Astrocyte (in vitro differentiated cells and primary cell): Measurements from ENCODE around the gene NLRC4. TPM values are rescaled to one million over a fixed set of nuclear protein-coding genes. Genes with fewer than 3 reads are reported as not detected.

Experiments
- DNase-seq: peaks from one replicate; pipeline ENCODE4 v3.0.0-alpha.2; 2010; ENCODE audit warnings: low read depth
- FAIRE-seq: peaks from 2 replicates; lab custom pipeline; 2011; peaks lifted over from hg19 to GRCh38; lab: Jason Lieb, UNC
- H2AFZ ChIP-seq: 2 replicates; pipeline ENCODE4 v1.6.0; 2012; ENCODE audit warnings: low read depth, low read length, inconsistent platforms
- H3K27ac ChIP-seq: 2 replicates; pipeline ENCODE4 v1.5.1; 2011; ENCODE audit warnings: low read depth, low read length, inconsistent platforms
- H3K27me3 ChIP-seq: 2 replicates; pipeline ENCODE4 v1.6.0; 2011; ENCODE audit warnings: low read length, inconsistent platforms; ENCODE audit not compliant: insufficient read depth
- H3K36me3 ChIP-seq: 2 replicates; pipeline ENCODE4 v1.5.1; 2011; ENCODE audit warnings: low read length, inconsistent platforms; ENCODE audit not compliant: insufficient read depth
- H3K4me1 ChIP-seq: 2 replicates; pipeline ENCODE4 v1.5.1; 2011; ENCODE audit warnings: low read length, inconsistent platforms; ENCODE audit not compliant: insufficient read depth
- H3K4me2 ChIP-seq: 2 replicates; pipeline ENCODE4 v1.6.0; 2012; ENCODE audit warnings: low read length, inconsistent platforms
- H3K4me3 ChIP-seq: 2 replicates; pipeline ENCODE4 v1.5.1; 2011; ENCODE audit warnings: low read depth, mild to moderate bottlenecking, low read length, inconsistent platforms; ENCODE audit not compliant: insufficient read depth
- H3K79me2 ChIP-seq: 2 replicates; pipeline ENCODE4 v1.6.0; 2012; ENCODE audit warnings: mild to moderate bottlenecking, low read length, inconsistent platforms; ENCODE audit not compliant: insufficient read depth
- H3K9ac ChIP-seq: 2 replicates; pipeline ENCODE4 v1.6.0; 2012; ENCODE audit warnings: mild to moderate bottlenecking, low read length, inconsistent platforms
- H3K9me3 ChIP-seq: 2 replicates; pipeline ENCODE4 v1.5.1; 2012; ENCODE audit warnings: low read depth, mild to moderate bottlenecking, low read length, inconsistent platforms; ENCODE audit not compliant: insufficient read depth
- H4K20me1 ChIP-seq: 2 replicates; pipeline ENCODE4 v1.6.0; 2012; ENCODE audit warnings: low read length, inconsistent platforms; ENCODE audit not compliant: insufficient read depth
- H3K27ac Mint-ChIP-seq: one replicate; pipeline ENCODE4 v1.8.0; 2021; ENCODE audit warnings: mild to moderate bottlenecking, mixed read lengths; ENCODE audit not compliant: unreplicated experiment
- H3K27me3 Mint-ChIP-seq: one replicate; pipeline ENCODE4 v1.8.0; 2021; ENCODE audit warnings: low read depth, mixed read lengths; ENCODE audit not compliant: unreplicated experiment
- H3K36me3 Mint-ChIP-seq: one replicate; pipeline ENCODE4 v1.8.0; 2021; ENCODE audit warnings: low read depth, mixed read lengths; ENCODE audit not compliant: unreplicated experiment
- H3K4me1 Mint-ChIP-seq: one replicate; pipeline ENCODE4 v1.8.0; 2021; ENCODE audit warnings: low read depth, mixed read lengths; ENCODE audit not compliant: unreplicated experiment
- H3K4me3 Mint-ChIP-seq: one replicate; pipeline ENCODE4 v1.8.0; 2021; ENCODE audit warnings: mild to moderate bottlenecking, moderate library complexity, mixed read lengths; ENCODE audit not compliant: unreplicated experiment
- H3K9me3 Mint-ChIP-seq: one replicate; pipeline ENCODE4 v1.8.0; 2021; ENCODE audit warnings: mild to moderate bottlenecking, mixed read lengths; ENCODE audit not compliant: unreplicated experiment
- EZH2 ChIP-seq: IDR thresholded peaks from 2 replicates; pipeline ENCODE4 v1.6.1; 2012; ENCODE audit warnings: mild to moderate bottlenecking, low read length, inconsistent platforms; ENCODE audit not compliant: insufficient read depth
- total RNA-seq: library from RNA; stranded (reverse); gene quantifications from 2 replicates; pipeline ENCODE4 v1.2.1, GENCODE V29; 2021
- TF ChIP-seq, protein P1 (sequence below): IDR thresholded peaks from 2 replicates; pipeline ENCODE4 v1.5.1; 2011; ENCODE audit warnings: low read depth, mild to moderate bottlenecking, inconsistent platforms, low read length, moderate library complexity; ENCODE audit not compliant: insufficient read depth

The NLRC4 gene
- total RNA-seq, 1 donor from 2014 or later = not detected

DNA sequence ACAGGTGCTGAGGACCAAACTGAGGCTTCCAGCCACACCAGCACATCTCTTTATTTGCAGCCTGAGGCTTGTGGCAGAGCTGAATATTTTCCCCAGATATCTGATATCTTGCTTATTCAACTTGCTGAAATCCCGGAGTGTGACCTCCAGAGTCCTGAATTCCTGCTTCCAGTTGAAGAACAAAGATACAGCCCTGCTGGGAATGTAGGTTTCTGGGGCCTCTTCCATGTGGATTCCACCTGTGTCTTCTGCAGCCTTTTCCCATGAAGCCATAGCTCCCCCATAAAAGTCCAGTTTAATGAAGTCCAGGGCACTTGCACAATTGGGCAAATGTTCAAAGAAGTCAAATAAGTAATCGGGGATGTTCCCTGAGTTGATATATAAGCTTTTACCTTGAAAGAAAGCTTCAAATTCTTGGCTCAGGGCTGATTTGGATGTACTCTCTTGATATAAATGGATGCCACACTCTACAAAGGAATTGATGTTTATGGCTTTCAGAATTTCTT, 14.9 kb downstream of the NLRC4 start:
- Histone ChIP-seq H3K4me1 (no peaks in the 10 kb centered on the region), H3K4me2 (no peak overlapping the region), H3K9me3 (no peaks in the 10 kb centered on the region), H3K9ac (no peak overlapping the region), H2AFZ (no peak overlapping the region), H3K36me3 (no peaks in the 10 kb centered on the region), H3K27ac (no peak overlapping the region), H3K4me3 (no peak overlapping the region), H3K79me2 (no peaks in the 10 kb centered on the region), H4K20me1 (no peaks in the 10 kb centered on the region), H3K27me3 (no peaks in the 10 kb centered on the region)
- Mint-ChIP-seq H3K27ac (no peak overlapping the region), H3K36me3 (no peaks in the 10 kb centered on the region), H3K4me3 (no peak overlapping the region), H3K9me3 (no peaks in the 10 kb centered on the region), H3K4me1 (no peaks in the 10 kb centered on the region), H3K27me3 (peaks cover 17% of the 10 kb centered on the region)
- no peak for TF ChIP-seq EZH2
- TF ChIP-seq, protein P1, sequence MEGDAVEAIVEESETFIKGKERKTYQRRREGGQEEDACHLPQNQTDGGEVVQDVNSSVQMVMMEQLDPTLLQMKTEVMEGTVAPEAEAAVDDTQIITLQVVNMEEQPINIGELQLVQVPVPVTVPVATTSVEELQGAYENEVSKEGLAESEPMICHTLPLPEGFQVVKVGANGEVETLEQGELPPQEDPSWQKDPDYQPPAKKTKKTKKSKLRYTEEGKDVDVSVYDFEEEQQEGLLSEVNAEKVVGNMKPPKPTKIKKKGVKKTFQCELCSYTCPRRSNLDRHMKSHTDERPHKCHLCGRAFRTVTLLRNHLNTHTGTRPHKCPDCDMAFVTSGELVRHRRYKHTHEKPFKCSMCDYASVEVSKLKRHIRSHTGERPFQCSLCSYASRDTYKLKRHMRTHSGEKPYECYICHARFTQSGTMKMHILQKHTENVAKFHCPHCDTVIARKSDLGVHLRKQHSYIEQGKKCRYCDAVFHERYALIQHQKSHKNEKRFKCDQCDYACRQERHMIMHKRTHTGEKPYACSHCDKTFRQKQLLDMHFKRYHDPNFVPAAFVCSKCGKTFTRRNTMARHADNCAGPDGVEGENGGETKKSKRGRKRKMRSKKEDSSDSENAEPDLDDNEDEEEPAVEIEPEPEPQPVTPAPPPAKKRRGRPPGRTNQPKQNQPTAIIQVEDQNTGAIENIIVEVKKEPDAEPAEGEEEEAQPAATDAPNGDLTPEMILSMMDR = no peak
- no peak for DNase-seq
- FAIRE-seq = no peak

GRCh38 chr2:32248299-32248698, 16.4 kb downstream of the NLRC4 start:
- no peak overlapping the region for H3K27ac Mint-ChIP-seq
- no peak overlapping the region for H3K9ac ChIP-seq
- no peak overlapping the region for H3K4me3 Mint-ChIP-seq
- DNase-seq (no peak), FAIRE-seq (no peak)
- no peak for TF ChIP-seq EZH2
- TF ChIP-seq, protein P1 = no peak
- no peaks in the 10 kb centered on the region for H3K27me3 ChIP-seq
- no peak overlapping the region for H3K4me3 ChIP-seq
- H3K27me3 Mint-ChIP-seq = peaks cover 17% of the 10 kb centered on the region
- no peaks in the 10 kb centered on the region for H3K9me3 Mint-ChIP-seq
- H3K4me1 ChIP-seq = no peaks in the 10 kb centered on the region
- H3K36me3 ChIP-seq = no peaks in the 10 kb centered on the region
- no peak overlapping the region for H3K4me2 ChIP-seq
- H3K9me3 ChIP-seq = no peaks in the 10 kb centered on the region
- no peak overlapping the region for H3K27ac ChIP-seq
- no peaks in the 10 kb centered on the region for H4K20me1 ChIP-seq
- H3K36me3 Mint-ChIP-seq = no peaks in the 10 kb centered on the region
- no peaks in the 10 kb centered on the region for H3K79me2 ChIP-seq
- no peak overlapping the region for H2AFZ ChIP-seq
- H3K4me1 Mint-ChIP-seq = no peaks in the 10 kb centered on the region

GRCh38 chr2:32246911-32247310, 17.8 kb downstream of the NLRC4 start:
- Mint-ChIP-seq H3K4me3 (no peak overlapping the region), H3K9me3 (no peaks in the 10 kb centered on the region), H3K27me3 (peaks cover 17% of the 10 kb centered on the region), H3K27ac (no peak overlapping the region), H3K36me3 (peaks cover 2% of the 10 kb centered on the region), H3K4me1 (no peaks in the 10 kb centered on the region)
- Histone ChIP-seq H3K4me3 (no peak overlapping the region), H3K27me3 (no peaks in the 10 kb centered on the region), H3K9me3 (no peaks in the 10 kb centered on the region), H3K36me3 (no peaks in the 10 kb centered on the region), H3K9ac (no peak overlapping the region), H3K79me2 (no peaks in the 10 kb centered on the region), H3K4me1 (no peaks in the 10 kb centered on the region), H3K27ac (no peak overlapping the region), H3K4me2 (no peak overlapping the region), H2AFZ (no peak overlapping the region), H4K20me1 (no peaks in the 10 kb centered on the region)
- no peak for DNase-seq
- TF ChIP-seq, protein P1 = no peak
- no peak for TF ChIP-seq EZH2
- no peak for FAIRE-seq
